ENCODE data around the gene GHRHR.

GHRHR gene

GRCh38 chr7:30925117-30925516 is 38.6 kb upstream of the GHRHR start:
- TF ChIP-seq, protein P1, sequence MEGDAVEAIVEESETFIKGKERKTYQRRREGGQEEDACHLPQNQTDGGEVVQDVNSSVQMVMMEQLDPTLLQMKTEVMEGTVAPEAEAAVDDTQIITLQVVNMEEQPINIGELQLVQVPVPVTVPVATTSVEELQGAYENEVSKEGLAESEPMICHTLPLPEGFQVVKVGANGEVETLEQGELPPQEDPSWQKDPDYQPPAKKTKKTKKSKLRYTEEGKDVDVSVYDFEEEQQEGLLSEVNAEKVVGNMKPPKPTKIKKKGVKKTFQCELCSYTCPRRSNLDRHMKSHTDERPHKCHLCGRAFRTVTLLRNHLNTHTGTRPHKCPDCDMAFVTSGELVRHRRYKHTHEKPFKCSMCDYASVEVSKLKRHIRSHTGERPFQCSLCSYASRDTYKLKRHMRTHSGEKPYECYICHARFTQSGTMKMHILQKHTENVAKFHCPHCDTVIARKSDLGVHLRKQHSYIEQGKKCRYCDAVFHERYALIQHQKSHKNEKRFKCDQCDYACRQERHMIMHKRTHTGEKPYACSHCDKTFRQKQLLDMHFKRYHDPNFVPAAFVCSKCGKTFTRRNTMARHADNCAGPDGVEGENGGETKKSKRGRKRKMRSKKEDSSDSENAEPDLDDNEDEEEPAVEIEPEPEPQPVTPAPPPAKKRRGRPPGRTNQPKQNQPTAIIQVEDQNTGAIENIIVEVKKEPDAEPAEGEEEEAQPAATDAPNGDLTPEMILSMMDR (IDR thresholded peaks at IDR 0.05; ENCODE audit: low read length): no peak
- no peak overlapping the region for H3K4me3 ChIP-seq (ENCODE audit: low read length)
- no peaks in the 10 kb centered on the region for H3K9me3 ChIP-seq (replicated peaks; ENCODE audit: insufficient read depth, low read length)
- H3K27me3 ChIP-seq (replicated peaks; ENCODE audit: insufficient read depth, low read length): no peaks in the 10 kb centered on the region
- no peak overlapping the region for H3K27ac ChIP-seq (ENCODE audit: low read length)
- no peaks in the 10 kb centered on the region for H4K20me1 ChIP-seq (ENCODE audit: insufficient read depth, low read length)
- H3K4me1 ChIP-seq (ENCODE audit: low read length): no peaks in the 10 kb centered on the region
- H3K9me2 ChIP-seq (replicated peaks; ENCODE audit: insufficient read depth, low read length): no peaks in the 10 kb centered on the region
- no peak for DNase-seq
- H3K9ac ChIP-seq (ENCODE audit: low read length): no peak overlapping the region
- no peaks in the 10 kb centered on the region for H3F3A ChIP-seq (ENCODE audit: insufficient read depth, low read length)
- H2AFZ ChIP-seq (ENCODE audit: low read length): no peak overlapping the region
- no peaks in the 10 kb centered on the region for H3K36me3 ChIP-seq (replicated peaks; ENCODE audit: insufficient read depth, low read length)
- H3K79me2 ChIP-seq (ENCODE audit: low read length): no peaks in the 10 kb centered on the region
- no peak overlapping the region for H3K4me2 ChIP-seq (ENCODE audit: low read depth, low read length)

DNA sequence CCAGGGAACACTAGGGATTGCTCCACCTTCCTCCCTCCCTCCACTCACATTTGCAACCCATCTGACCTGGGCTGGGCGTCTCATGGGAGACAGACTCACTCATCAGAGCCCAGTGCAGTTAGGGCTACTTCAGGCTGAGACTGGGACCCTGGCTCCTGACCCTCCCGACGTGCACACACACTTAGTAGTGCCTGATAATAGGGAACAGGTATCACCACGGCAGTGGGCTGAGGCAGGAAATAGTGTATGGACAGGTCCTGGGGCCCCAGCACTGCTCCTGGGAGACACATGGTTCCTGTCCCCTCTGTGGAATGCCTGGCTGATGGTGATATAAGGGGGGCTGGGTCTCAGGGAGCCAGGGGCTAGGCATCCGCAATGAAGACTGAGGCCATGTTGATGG is 37.8 kb upstream of the GHRHR start:
- Histone ChIP-seq H3K27ac (ENCODE audit: low read length) (no peak overlapping the region), H3K4me3 (ENCODE audit: low read length) (no peak overlapping the region), H3K36me3 (replicated peaks; ENCODE audit: insufficient read depth, low read length) (no peaks in the 10 kb centered on the region), H3K9me3 (replicated peaks; ENCODE audit: insufficient read depth, low read length) (no peaks in the 10 kb centered on the region), H3K79me2 (ENCODE audit: low read length) (no peaks in the 10 kb centered on the region), H3K4me2 (ENCODE audit: low read depth, low read length) (no peak overlapping the region), H4K20me1 (ENCODE audit: insufficient read depth, low read length) (no peaks in the 10 kb centered on the region), H3K9ac (ENCODE audit: low read length) (no peak overlapping the region), H3K9me2 (replicated peaks; ENCODE audit: insufficient read depth, low read length) (no peaks in the 10 kb centered on the region), H3F3A (ENCODE audit: insufficient read depth, low read length) (no peaks in the 10 kb centered on the region), H3K27me3 (replicated peaks; ENCODE audit: insufficient read depth, low read length) (no peaks in the 10 kb centered on the region), H3K4me1 (ENCODE audit: low read length) (no peaks in the 10 kb centered on the region), H2AFZ (ENCODE audit: low read length) (no peak overlapping the region)
- no peak for DNase-seq
- TF ChIP-seq, protein P1 (IDR thresholded peaks at IDR 0.05; ENCODE audit: low read length): no peak
- TF ChIP-seq EZH2phosphoT487 (IDR thresholded peaks at IDR 0.05; ENCODE audit: low read length) (no peak), EZH2 (optimal IDR thresholded peaks at IDR 0.05; ENCODE audit: low read depth, low read length) (no peak)

DNA sequence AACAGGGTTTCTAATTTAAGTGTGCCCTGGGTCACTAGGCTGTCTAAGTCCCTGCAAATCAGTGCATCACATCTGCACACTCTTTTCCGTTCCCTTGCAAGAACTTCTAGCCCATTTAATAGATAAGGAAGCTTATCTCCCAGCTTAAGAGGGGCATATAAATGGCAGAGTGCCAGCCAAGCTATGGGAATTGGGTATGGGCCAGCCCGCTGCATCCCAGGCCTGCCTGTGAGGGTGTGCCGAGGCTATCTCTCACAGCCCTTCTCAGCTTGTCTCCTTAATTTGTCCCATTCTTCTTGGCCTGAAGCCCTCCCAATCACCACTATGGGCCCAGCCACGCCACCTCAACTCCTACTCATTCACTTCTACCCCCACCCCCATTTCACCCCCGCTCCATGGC is 37.4 kb upstream of the GHRHR start:
- H3K9me2 ChIP-seq (replicated peaks; ENCODE audit: insufficient read depth, low read length): no peaks in the 10 kb centered on the region
- no peaks in the 10 kb centered on the region for H3K36me3 ChIP-seq (replicated peaks; ENCODE audit: insufficient read depth, low read length)
- no peak for DNase-seq
- H2AFZ ChIP-seq (ENCODE audit: low read length): no peak overlapping the region
- H3K27ac ChIP-seq (ENCODE audit: low read length): no peak overlapping the region
- no peaks in the 10 kb centered on the region for H3K79me2 ChIP-seq (ENCODE audit: low read length)
- no peaks in the 10 kb centered on the region for H3K27me3 ChIP-seq (replicated peaks; ENCODE audit: insufficient read depth, low read length)
- H4K20me1 ChIP-seq (ENCODE audit: insufficient read depth, low read length): no peaks in the 10 kb centered on the region
- H3K4me3 ChIP-seq (ENCODE audit: low read length): no peak overlapping the region
- TF ChIP-seq, protein P1 (IDR thresholded peaks at IDR 0.05; ENCODE audit: low read length): no peak
- TF ChIP-seq EZH2phosphoT487 (IDR thresholded peaks at IDR 0.05; ENCODE audit: low read length): no peak
- TF ChIP-seq EZH2 (optimal IDR thresholded peaks at IDR 0.05; ENCODE audit: low read depth, low read length): no peak
- no peaks in the 10 kb centered on the region for H3F3A ChIP-seq (ENCODE audit: insufficient read depth, low read length)
- H3K4me1 ChIP-seq (ENCODE audit: low read length): no peaks in the 10 kb centered on the region
- H3K9ac ChIP-seq (ENCODE audit: low read length): no peak overlapping the region
- H3K9me3 ChIP-seq (replicated peaks; ENCODE audit: insufficient read depth, low read length): no peaks in the 10 kb centered on the region
- H3K4me2 ChIP-seq (ENCODE audit: low read depth, low read length): no peak overlapping the region
